ENCODE data around the gene TRIM45.
"Not testable (repeated sequence)": the region's sequence is repeated elsewhere in the genome, so short reads cannot be mapped to it uniquely, and the experiment has no call there.

Gene TRIM45

GRCh38 chr1:117121589-117122329 lies at the start of gene TRIM45:
Gene TRIM45, minus strand, starts transcription at chr1:117121749. Its CDS starts 548 bp downstream, at chr1:117121201.
- in situ Hi-C loops (cut with MboI; ENCODE audit: low sequenced_read_pairs): no loop called here

GRCh38 chr1:117169871-117170596 lies 48.5 kb upstream of the TRIM45 start:
- in situ Hi-C loops (cut with MboI; ENCODE audit: low sequenced_read_pairs): no loop called here

GRCh38 chr1:117167402-117167801 lies 45.9 kb upstream of the TRIM45 start:
- in situ Hi-C loops (cut with MboI; ENCODE audit: low sequenced_read_pairs): no loop called here

- in situ Hi-C loops (cut with MboI; ENCODE audit: low sequenced_read_pairs): no loop called here
Measured at GRCh38 chr1:117166076-117166475, 44.5 kb upstream of the TRIM45 start.

- in situ Hi-C loops (cut with MboI; ENCODE audit: low sequenced_read_pairs): no loop called here
Measured at GRCh38 chr1:117164209-117164608, 42.7 kb upstream of the TRIM45 start.

GRCh38 chr1:117162816-117163215 lies 41.3 kb upstream of the TRIM45 start:
- in situ Hi-C loops (cut with MboI; ENCODE audit: low sequenced_read_pairs): no loop called here

- in situ Hi-C loops (cut with MboI; ENCODE audit: low sequenced_read_pairs): no loop called here
Measured at GRCh38 chr1:117161887-117162286, 40.3 kb upstream of the TRIM45 start.

GRCh38 chr1:117151305-117151704 lies 29.8 kb upstream of the TRIM45 start:
- in situ Hi-C loops (cut with MboI; ENCODE audit: low sequenced_read_pairs): not testable (repeated sequence)

GRCh38 chr1:117150316-117150715 lies 28.8 kb upstream of the TRIM45 start:
- in situ Hi-C loops (cut with MboI; ENCODE audit: low sequenced_read_pairs): no loop called here

GRCh38 chr1:117147856-117148588 lies 26.5 kb upstream of the TRIM45 start:
- in situ Hi-C loops (cut with MboI; ENCODE audit: low sequenced_read_pairs): no loop called here

GRCh38 chr1:117147341-117147831 lies 25.8 kb upstream of the TRIM45 start:
- in situ Hi-C loops (cut with MboI; ENCODE audit: low sequenced_read_pairs): no loop called here

- in situ Hi-C loops (cut with MboI; ENCODE audit: low sequenced_read_pairs): no loop called here
Measured at GRCh38 chr1:117146575-117147340, 25.2 kb upstream of the TRIM45 start.

GRCh38 chr1:117146072-117146471 lies 24.5 kb upstream of the TRIM45 start:
- in situ Hi-C loops (cut with MboI; ENCODE audit: low sequenced_read_pairs): no loop called here

- in situ Hi-C loops (cut with MboI; ENCODE audit: low sequenced_read_pairs): no loop called here
Measured at GRCh38 chr1:117143871-117144270, 22.3 kb upstream of the TRIM45 start.

- in situ Hi-C loops (cut with MboI; ENCODE audit: low sequenced_read_pairs): no loop called here
Measured at GRCh38 chr1:117143172-117143571, 21.6 kb upstream of the TRIM45 start.

GRCh38 chr1:117142200-117142599 lies 20.7 kb upstream of the TRIM45 start:
- in situ Hi-C loops (cut with MboI; ENCODE audit: low sequenced_read_pairs): no loop called here

GRCh38 chr1:117138561-117138960 lies 17.0 kb upstream of the TRIM45 start:
- in situ Hi-C loops (cut with MboI; ENCODE audit: low sequenced_read_pairs): no loop called here

- in situ Hi-C loops (cut with MboI; ENCODE audit: low sequenced_read_pairs): no loop called here
Measured at GRCh38 chr1:117138106-117138505, 16.6 kb upstream of the TRIM45 start.

GRCh38 chr1:117137281-117137855 lies 15.8 kb upstream of the TRIM45 start:
- in situ Hi-C loops (cut with MboI; ENCODE audit: low sequenced_read_pairs): no loop called here

- in situ Hi-C loops (cut with MboI; ENCODE audit: low sequenced_read_pairs): no loop called here
Measured at GRCh38 chr1:117136749-117137148, 15.2 kb upstream of the TRIM45 start.
